ENCODE measurements around the gene ENTR1. TPM values are rescaled to one million over a fixed set of nuclear protein-coding genes. Genes with fewer than 3 reads are reported as not detected.

ENTR1 gene
- total and polyA plus RNA-seq, 10 of the 15 experiments (the other 5 are each of a cell fraction or from before 2014, with no cell fraction given), result 8.2 to 96.4 (median 41.1) TPM

DNA sequence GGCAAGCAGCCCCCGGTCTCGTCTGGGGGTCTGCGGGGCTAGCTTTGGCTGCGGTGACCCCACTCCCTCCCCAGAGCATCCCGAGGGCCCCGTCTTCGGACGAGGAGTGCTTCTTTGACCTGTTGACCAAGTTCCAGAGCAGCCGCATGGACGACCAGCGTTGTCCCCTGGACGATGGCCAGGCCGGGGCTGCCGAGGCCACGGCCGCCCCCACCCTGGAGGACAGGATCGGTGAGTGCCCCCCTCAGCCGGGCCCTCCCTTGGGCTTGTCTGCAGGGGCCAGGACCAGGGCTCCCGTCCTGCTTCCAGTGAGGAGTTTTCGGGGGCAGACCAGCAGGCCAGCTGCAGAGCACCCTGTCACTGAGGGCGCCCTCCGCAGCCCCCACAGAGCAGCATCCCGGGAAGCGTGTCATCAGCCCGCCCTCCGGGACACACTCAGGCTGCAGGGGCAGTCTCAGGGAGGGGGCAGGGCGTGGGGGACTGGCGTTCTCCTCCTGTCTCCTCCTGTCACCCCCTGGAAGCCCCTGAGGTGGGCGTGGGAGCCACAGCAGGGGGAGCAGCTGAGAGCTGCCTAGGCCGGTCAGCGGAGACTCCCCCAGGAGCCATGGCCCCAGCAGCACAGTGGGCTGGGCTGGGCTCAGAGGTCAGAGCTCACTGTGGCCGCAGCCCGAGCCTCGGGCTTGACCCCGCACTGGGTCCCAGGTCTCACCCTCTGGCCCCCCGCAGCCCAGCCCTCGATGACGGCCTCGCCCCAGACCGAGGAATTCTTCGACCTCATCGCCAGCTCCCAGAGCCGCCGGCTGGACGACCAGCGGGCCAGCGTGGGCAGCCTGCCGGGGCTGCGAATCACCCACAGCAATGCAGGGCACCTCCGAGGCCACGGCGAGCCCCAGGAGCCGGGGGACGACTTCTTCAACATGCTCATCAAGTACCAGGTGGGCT, 54.5 kb downstream of the ENTR1 start:
- H3K79me2 ChIP-seq (ENCODE audit: control insufficient read depth, insufficient read depth, low read length), result no peaks in the 10 kb centered on the region
- ChIA-PET CTCF (no interaction called here), RAD21 (ENCODE audit: unreplicated experiment) (no interaction called here), SMC1A (ENCODE audit: uncharacterized antibody, unreplicated experiment) (no interaction called here), POLR2A (no interaction called here)
- no TSS peak for BruUV-seq (replicated peaks)
- H3K4me3 ChIP-seq, result no peak overlapping the region
- no peak for DNase-seq (ENCODE audit: low read depth, low spot score)
- no peak overlapping the region for H3K4me2 ChIP-seq (ENCODE audit: control insufficient read depth, insufficient read depth)
- WGBS (ENCODE audit: insufficient coverage, insufficient replicate concordance, low lambda C conversion rate, missing lambda C conversion rate), result 57% methylated on average over 48 of the region's 54 CpGs
- no peak for ATAC-seq
- H2AFZ ChIP-seq (ENCODE audit: control insufficient read depth, low read depth, low read length), result no peak overlapping the region
- in situ Hi-C loops (cut with MboI) (no loop called here), intact Hi-C loops (cut with micrococcal nuclease; ENCODE audit: unreplicated experiment) (no loop called here)
- FAIRE-seq, result no peak
- no peaks in the 10 kb centered on the region for H3K9me3 ChIP-seq (replicated peaks; ENCODE audit: control insufficient read depth, insufficient read depth, low read length)
- H4K20me1 ChIP-seq (ENCODE audit: control insufficient read depth, insufficient read depth), result no peaks in the 10 kb centered on the region
- H3K27me3 ChIP-seq (replicated peaks in 1 of 2; ENCODE audit: control insufficient read depth in 2 of 2, insufficient read depth in 2 of 2, low read length in 1 of 2), result no peaks in the 10 kb centered on the region
- TF ChIP-seq SP1 (IDR thresholded peaks at IDR 0.05; ENCODE audit: low read depth, low read length), result no peak
- TF ChIP-seq, protein P1, sequence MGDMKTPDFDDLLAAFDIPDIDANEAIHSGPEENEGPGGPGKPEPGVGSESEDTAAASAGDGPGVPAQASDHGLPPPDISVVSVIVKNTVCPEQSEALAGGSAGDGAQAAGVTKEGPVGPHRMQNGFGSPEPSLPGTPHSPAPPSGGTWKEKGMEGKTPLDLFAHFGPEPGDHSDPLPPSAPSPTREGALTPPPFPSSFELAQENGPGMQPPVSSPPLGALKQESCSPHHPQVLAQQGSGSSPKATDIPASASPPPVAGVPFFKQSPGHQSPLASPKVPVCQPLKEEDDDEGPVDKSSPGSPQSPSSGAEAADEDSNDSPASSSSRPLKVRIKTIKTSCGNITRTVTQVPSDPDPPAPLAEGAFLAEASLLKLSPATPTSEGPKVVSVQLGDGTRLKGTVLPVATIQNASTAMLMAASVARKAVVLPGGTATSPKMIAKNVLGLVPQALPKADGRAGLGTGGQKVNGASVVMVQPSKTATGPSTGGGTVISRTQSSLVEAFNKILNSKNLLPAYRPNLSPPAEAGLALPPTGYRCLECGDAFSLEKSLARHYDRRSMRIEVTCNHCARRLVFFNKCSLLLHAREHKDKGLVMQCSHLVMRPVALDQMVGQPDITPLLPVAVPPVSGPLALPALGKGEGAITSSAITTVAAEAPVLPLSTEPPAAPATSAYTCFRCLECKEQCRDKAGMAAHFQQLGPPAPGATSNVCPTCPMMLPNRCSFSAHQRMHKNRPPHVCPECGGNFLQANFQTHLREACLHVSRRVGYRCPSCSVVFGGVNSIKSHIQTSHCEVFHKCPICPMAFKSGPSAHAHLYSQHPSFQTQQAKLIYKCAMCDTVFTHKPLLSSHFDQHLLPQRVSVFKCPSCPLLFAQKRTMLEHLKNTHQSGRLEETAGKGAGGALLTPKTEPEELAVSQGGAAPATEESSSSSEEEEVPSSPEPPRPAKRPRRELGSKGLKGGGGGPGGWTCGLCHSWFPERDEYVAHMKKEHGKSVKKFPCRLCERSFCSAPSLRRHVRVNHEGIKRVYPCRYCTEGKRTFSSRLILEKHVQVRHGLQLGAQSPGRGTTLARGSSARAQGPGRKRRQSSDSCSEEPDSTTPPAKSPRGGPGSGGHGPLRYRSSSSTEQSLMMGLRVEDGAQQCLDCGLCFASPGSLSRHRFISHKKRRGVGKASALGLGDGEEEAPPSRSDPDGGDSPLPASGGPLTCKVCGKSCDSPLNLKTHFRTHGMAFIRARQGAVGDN (IDR thresholded peaks at IDR 0.05), result no peak
- TF ChIP-seq YY1 (IDR thresholded peaks at IDR 0.05; ENCODE audit: low read depth, low read length), result no peak
- TF ChIP-seq CREB1 (IDR thresholded peaks at IDR 0.05; ENCODE audit: low read depth), result no peak
- H3K36me3 ChIP-seq (ENCODE audit: control insufficient read depth in 2 of 2, insufficient read depth in 2 of 2, low read length in 1 of 2), result no peaks in the 10 kb centered on the region
- H3K9ac ChIP-seq (ENCODE audit: control insufficient read depth, insufficient read depth, low read length), result no peak overlapping the region
- no peak overlapping the region for H3K27ac ChIP-seq (ENCODE audit: control insufficient read depth, insufficient read depth)
- no peaks in the 10 kb centered on the region for H3K4me1 ChIP-seq (ENCODE audit: control insufficient read depth, insufficient read depth, low read length)

All from GM12878 (cell line).